Neutrophil (primary cell): ENCODE measurements around the gene DHX38.

Source experiments
- H3K27ac ChIP-seq: fragments of 200-600 bp; sonication (generic); 2 replicates; pipeline ENCODE4 v1.5.1; 2016; ENCODE audit warnings: mild to moderate bottlenecking, moderate library complexity
- H3K27me3 ChIP-seq: fragments of 200-600 bp; sonication (generic); 2 replicates; pipeline ENCODE4 v1.6.0; 2016; ENCODE audit warnings: mild to moderate bottlenecking
- H3K36me3 ChIP-seq: fragments of 200-600 bp; sonication (generic); 2 replicates; pipeline ENCODE4 v1.5.1; 2017
- H3K4me1 ChIP-seq, 2 experiments: fragments of 200-600 bp in 1 of 2; sonication (generic) in 1 of 2; 1 replicate in 1 of 2; 2 replicates in 1 of 2; pipeline versions ENCODE4 v1.5.1 to v1.6.1; 2013 to 2016; ENCODE audit warnings: low read depth in 1 of 2, low read length in 1 of 2, mild to moderate bottlenecking in 1 of 2, moderate library complexity in 1 of 2; ENCODE audit not compliant: control insufficient read depth in 1 of 2, insufficient read depth in 1 of 2
- H3K4me3 ChIP-seq, 2 experiments: fragments of 200-600 bp in 1 of 2; sonication (generic) in 1 of 2; 1 replicate in 1 of 2; 2 replicates in 1 of 2; pipeline ENCODE4 v1.5.1; 2013 to 2016; ENCODE audit warnings: low read depth in 1 of 2, low read length in 1 of 2, mild to moderate bottlenecking in 1 of 2, moderate library complexity in 1 of 2
- H3K9me3 ChIP-seq: fragments of 200-600 bp; sonication (generic); 2 replicates; pipeline ENCODE4 v1.5.1; 2016
- CTCF ChIP-seq: fragments of 200-600 bp; sonication (generic); IDR thresholded peaks from 2 replicates; pipeline ENCODE4 v1.5.1; 2016; ENCODE audit warnings: antibody characterized with exemption

The DHX38 gene

DNA sequence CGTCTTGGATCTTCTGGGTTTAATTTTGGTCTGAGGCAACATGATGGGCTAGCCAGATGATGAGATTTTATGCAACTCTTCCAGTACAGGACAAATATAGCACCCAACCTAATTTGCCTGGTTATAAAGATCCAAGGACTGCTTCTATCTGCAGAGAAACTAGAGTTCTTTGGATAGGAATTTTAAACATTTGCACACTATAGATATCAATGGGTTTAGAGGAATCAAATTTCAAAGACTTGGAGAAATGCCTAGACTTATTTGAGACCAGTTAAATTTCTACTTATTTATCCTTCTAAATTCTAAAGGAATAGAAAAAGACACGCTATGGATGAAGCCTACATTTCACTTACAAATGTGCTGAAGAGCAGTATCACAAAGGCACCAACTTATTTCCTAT lies 65.7 kb downstream of the DHX38 start:
- H3K9me3 ChIP-seq: no peaks in the 10 kb centered on the region
- no peak overlapping the region for H3K27ac ChIP-seq
- H3K27me3 ChIP-seq: no peaks in the 10 kb centered on the region
- no peaks in the 10 kb centered on the region for H3K36me3 ChIP-seq
- no peaks in the 10 kb centered on the region for H3K4me1 ChIP-seq
- TF ChIP-seq CTCF: no peak
- H3K4me3 ChIP-seq: no peak overlapping the region

DNA sequence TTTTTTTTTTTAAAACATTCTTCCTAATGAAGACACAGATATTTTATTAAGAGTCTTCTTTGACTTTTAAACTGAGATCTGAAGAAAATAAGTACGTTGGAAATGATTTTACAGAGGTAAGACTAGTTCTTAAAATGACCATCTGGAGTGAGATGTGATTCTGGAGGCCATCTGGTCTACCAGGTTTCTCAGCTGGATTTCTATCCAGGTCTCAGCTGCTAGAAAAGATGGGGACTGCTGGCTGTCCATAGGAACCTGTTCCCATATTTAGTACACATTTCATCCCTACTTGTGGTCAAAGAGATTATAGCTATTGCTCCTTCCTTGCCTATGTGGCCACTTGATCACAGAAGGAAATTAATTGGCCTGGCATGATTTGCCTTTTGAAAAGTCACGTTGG lies 66.2 kb downstream of the DHX38 start:
- Histone ChIP-seq H3K4me1 (no peaks in the 10 kb centered on the region), H3K36me3 (no peaks in the 10 kb centered on the region), H3K9me3 (no peaks in the 10 kb centered on the region), H3K27me3 (no peaks in the 10 kb centered on the region), H3K27ac (no peak overlapping the region), H3K4me3 (no peak overlapping the region)
- no peak for TF ChIP-seq CTCF

DNA sequence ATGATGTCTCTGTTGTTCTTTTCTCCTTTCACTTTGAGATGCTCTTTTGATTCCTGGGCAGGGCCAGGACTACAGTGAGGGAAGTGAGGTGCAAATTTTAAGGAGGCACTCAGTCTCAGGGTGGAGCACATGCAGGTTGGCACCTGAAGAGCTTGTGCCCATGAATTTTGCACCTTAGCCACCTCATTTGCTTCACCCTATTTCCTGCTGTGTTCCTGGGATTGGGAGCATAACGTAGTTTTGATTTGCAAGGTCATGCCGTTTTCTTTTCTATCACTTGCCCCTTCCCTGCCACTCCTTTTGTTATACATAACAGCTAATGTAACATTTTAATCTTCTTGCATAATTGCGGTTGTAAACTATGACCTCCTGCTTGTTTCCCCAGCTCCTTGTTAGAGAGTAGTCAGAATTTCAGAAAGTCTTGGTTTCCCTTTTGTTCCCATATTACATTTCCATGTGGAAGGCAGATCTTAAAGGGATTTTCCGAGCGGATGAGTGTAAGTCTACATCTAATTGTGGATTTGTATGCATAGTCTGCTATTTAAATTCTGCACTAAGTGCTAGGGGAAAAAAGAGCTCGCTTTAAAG lies 68.6 kb downstream of the DHX38 start:
- Histone ChIP-seq H3K27ac (no peak overlapping the region), H3K9me3 (no peaks in the 10 kb centered on the region), H3K36me3 (no peaks in the 10 kb centered on the region), H3K4me3 (no peak overlapping the region), H3K4me1 (no peaks in the 10 kb centered on the region), H3K27me3 (no peaks in the 10 kb centered on the region)
- no peak for TF ChIP-seq CTCF
